GM19099 (cell line): ENCODE measurements around the gene ATP6V1G2.

Experiments
- POLR2A ChIP-seq: IDR thresholded peaks from 3 replicates; pipeline ENCODE4 v1.6.1; 2011; ENCODE audit warnings: low read depth; ENCODE audit not compliant: insufficient read length; ENCODE audit errors: extremely low read depth

ATP6V1G2 gene

DNA sequence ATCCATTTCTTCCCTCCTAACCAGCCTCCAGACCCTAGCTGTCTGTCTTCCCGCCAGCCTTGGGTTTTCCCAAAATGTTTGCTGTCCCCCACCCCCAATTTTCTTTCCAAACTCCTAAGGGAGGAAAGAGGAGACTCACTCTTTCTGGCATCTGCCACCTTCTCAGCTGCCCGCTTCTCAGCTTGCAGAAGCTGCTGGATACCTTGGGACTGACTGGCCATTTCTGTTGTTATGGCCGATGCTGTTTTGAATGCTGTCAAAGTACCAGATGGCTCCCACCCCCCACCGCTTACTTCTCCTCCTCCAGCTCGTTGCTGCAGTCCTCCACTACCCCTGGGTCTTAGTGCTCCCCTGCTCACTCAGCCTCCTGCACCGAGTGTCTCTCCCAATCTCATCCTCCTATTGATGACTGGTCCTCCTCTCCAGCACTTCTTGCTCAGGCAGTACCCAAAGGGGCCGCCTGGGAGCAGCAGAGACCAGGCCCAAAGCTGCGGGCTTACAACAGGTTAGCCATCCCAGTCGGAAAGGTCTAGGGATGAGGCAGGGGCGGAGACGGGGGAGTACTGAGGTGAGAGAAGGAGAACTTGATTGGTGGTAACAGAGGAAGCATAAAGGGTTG, at the start of gene ATP6V1G2:
Gene ATP6V1G2 (minus strand): TSS at position 270 of the 619 bp plus-strand sequence. CDS start 49 bp downstream, at position 221.
- no peak for TF ChIP-seq POLR2A

DNA sequence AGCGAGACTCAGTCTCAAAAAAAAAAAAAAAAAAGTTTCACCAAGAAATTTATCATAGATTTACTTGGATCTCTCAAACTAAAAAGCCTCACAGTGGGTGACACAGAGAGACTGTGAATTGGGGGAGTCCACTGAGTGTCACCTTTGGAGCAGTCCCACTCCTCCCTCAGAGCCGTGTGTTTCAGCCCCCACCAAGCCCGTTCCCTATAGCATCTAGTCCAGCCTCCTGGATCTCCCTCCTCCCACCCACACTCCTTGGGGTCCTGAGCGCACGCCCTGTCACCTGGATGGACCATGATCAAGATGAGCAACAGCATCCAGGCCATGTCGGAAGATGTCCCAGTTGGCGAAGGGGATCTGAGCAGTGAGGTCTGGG, 46.0 kb upstream of the ATP6V1G2 start:
- TF ChIP-seq POLR2A, result no peak

GRCh38 chr6:31588871-31589650, 42.7 kb upstream of the ATP6V1G2 start:
- TF ChIP-seq POLR2A, result no peak

DNA sequence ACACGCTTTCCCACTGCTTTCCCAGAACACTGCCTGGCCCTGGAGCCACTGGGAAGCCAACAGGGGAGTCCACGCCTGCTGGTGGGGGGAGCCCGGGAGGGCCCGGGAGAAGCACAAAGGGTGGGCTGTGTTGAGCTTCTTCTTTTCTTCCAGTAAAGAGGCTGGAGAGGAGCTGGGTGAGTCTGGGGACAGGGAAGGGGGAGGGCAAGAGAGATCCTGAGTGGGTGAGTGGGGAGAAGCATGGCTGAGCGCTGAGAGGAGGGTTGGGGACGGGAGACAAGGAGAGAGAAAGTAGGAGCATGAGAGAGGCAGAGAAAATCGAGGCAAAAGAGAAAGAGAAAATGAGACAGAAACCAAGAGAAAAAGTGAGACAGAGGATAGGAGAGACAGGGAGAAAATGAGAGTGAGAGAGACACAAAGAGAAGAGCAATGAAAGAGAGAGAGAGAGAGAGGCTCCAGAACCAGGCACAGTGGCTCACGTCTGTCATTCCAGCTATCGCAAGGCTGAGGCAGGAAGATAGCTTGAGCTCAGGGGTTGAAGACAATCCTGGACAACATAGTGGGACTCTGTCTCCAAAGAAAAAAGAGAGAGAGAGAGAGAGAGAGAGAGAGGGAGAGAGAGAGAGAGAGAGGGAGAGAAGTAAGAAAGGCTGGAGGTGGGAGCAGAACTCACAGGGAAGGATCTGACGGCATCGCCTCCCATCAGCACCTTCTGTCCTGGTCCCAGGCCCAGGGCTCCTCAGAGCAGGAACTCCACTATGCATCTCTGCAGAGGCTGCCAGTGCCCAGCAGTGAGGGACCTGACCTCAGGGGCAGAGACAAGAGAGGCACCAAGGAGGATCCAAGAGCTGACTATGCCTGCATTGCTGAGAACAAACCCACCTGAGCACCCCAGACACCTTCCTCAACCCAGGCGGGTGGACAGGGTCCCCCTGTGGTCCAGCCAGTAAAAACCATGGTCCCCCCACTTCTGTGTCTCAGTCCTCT, 41.7 kb upstream of the ATP6V1G2 start:
- no peak for TF ChIP-seq POLR2A

DNA sequence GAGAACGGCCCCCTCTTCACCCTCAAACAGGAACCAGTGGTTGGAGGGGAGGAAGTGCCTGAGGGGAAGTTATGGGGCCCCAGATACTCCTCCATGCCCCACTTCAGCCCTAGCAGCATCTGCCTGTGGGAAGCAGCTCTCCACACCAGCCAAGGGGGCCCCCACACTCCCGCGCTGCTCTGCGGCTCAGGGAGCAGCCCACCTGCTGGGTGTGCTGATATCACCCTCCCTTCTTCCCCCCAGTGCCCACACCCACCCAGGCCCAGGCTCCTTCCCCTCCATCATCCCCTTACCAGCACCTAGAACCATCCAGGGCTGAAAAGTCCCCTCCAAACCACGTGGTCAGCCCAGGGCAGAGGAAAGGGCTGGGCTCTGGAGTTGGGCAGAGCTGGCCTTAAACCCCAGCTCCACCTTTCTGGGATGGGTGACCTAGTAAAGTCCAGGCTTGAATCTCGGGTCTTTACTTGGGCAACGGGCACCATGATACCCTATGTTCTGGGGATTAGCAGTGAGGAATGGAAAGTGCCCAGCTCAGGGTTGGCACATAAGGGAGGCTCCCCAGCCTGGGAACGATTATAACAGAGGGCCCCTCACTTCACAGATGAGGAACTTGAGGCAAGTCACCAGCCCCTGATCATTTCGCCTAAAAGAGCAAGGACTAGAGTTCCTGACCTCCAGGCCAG, 40.3 kb upstream of the ATP6V1G2 start:
- TF ChIP-seq POLR2A, result peak; percentile 16

DNA sequence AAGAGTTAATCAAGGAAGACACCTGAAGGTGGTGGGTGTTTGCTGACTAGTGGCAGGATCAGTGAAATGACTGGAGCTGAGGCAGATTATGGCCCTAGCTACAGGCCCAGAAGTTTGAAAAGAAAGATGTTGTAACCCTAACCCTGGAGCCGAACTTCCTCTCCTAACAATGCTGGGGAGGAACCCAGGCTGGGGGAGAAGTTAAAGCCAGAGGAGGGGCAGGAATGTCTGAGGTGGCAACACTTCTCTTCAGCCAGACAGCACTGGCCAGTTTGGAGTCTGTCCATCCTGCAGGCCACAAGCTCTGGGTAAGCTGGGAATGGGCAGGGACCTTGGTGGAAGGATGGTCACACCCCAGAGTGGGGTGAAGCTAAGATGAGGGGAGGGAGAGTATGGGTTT, 39.6 kb upstream of the ATP6V1G2 start, which contains the start of gene LST1:
Gene LST1 (plus strand): TSS at position 270 of the 400 bp plus-strand sequence. CDS start 1,023 bp downstream, outside the sequence.
- no peak for TF ChIP-seq POLR2A

DNA sequence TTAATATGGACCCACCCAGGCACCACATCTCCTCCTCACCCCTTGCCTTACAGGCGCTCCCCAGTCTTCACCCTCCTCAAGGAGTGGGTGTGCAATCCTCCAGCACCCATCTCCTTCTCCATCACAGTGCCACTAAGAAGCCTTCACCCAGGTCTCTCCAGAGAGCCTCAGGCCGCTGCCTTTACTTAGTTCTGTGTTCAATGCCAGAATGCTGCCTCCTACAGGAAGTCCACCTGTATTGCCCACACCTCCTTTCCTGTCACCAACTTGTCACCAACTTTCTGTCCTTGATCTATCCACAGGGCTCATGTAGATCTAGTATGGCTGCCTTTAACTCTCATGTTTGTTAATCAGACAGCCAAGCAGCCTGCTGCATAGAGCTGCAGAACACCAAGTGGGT, 39.1 kb upstream of the ATP6V1G2 start:
- TF ChIP-seq POLR2A, result no peak

- TF ChIP-seq POLR2A, result no peak
Measured at GRCh38 chr6:31582230-31582643, 35.8 kb upstream of the ATP6V1G2 start, which contains the start of gene LTB. Gene LTB (minus strand): TSS chr6:31582424. CDS start chr6:31582417, 7 bp downstream.

- no peak for TF ChIP-seq POLR2A
Measured at GRCh38 chr6:31581434-31582229, 35.2 kb upstream of the ATP6V1G2 start.

- TF ChIP-seq POLR2A, result peak; percentile 67
Measured at GRCh38 chr6:31580807-31581433, 34.5 kb upstream of the ATP6V1G2 start.

DNA sequence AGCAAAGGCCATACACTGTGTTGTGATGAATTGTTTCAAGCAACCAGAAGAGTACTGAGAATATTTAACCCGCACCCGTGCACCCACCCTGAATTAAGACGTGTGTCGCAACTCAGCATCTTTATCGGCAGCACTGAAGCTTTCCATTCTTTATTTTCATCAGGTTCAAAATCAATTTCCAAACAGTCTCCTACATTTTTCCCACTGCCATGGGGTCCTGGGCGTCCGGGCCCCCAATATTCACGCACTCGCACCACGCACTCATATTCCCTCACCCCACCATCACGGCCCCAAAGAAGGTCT, 34.0 kb upstream of the ATP6V1G2 start:
- TF ChIP-seq POLR2A, result no peak

DNA sequence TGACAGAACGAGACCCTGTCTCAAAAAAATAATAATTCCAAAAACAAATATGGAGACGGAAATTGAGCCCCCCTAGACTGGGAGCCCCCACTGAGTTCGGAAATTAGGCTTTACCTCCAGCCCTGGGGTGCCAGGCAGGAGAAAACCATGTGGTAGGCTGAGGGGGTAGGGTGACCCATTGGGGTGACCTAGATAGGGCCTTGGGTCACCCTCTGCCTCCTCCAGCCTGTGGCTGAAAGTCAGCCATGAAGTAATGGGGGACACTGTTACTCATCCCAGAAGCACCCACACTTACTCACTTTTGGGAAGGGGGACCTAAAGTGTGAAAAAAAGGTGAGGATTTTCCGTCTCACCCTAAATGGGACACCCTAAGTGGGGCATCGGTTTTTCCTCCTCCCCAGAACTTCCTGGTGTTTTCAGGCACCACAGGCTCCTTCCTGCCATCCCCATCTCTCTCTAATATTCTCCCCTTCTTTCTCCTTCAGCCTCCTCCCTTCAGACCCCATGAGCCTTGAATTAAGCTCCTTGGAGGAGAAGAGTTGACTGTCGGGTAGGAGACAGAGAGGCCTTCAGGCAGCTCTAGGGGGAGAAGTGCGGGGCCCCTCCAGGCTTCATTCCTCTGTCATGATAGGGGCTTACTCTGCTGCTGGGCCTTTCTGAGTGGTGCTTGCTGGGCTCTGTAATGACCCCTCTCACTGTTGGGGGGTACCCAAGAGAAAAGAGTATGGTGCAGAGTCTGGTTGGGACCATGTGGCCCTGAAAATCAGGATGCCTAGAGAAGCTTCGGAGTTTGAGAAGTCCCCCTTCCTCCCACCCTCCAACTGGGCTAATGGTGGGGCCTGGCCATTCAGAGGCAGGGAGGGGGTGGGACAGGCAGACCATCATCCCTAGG, 33.4 kb upstream of the ATP6V1G2 start:
- peak; percentile 33 for TF ChIP-seq POLR2A
